Stimulated activated CD8-positive, alpha-beta memory T cell treated with anti-CD3 and anti-CD28 coated beads, Interleukin-12 subunit alpha, Interleukin-12 subunit beta, amount 100 ng/mL, for 4 hours (primary cell): ENCODE data around the gene RASL11A.
A peak's percentile ranks its signal among the peaks of the same experiment; 100 is the strongest.
"Not testable (repeated sequence)": the region's sequence is repeated elsewhere in the genome, so short reads cannot be mapped to it uniquely, and the experiment has no call there.

Source experiments
- DNase-seq: peaks from one replicate; pipeline ENCODE4 v3.0.0-alpha.2; 2020; ENCODE audit warnings: low read depth

The RASL11A gene

DNA sequence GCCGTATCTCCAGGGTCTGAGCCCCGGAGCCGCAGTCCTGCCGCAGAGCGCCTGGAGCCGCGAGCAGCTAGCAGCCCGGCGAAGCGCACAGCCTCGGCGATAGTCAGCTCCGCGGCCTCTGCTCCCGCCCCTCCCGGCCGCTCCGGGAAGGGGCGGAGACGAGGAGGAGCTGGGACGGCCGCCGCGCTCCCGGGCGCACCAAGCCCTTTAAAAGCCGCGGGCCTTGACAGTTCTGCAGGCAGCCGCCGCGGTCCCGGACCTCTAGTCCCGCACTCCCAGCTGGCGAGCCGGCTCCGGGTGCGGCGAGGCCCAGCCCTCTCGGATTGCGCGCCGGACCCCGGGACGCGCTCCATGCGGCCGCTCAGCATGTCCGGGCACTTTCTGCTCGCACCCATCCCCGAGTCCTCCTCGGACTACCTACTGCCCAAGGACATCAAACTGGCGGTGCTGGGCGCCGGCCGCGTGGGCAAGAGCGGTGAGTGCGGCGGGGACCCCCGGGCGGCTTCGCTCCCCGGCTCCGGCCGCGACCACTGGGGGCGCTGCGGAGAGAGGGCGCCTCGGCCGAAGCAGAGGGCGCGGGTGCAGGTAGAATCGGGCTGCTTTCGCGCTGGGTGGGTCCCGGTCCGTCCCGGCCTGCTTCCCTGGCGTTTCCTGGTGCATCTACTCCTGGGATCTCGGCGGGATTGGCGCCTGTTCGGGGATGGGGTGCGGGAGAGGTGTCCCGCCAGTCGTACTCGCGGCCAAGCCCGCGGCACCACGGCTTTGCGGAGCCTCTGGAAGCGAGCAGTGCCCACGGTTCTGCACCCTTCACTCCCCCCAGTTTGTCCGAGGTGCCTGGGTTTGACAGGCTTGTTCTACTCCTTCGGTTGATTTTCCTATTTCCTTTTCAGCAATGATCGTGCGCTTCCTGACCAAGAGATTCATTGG lies at the start of gene RASL11A:
Gene RASL11A (plus strand): TSS at position 237 of the 927 bp plus-strand sequence. CDS start 115 bp downstream, at position 352.
- DNase-seq, result peak; percentile 62

- DNase-seq, result not testable (repeated sequence)
Measured at GRCh38 chr13:27222100-27222499, 48.5 kb upstream of the RASL11A start.

DNA sequence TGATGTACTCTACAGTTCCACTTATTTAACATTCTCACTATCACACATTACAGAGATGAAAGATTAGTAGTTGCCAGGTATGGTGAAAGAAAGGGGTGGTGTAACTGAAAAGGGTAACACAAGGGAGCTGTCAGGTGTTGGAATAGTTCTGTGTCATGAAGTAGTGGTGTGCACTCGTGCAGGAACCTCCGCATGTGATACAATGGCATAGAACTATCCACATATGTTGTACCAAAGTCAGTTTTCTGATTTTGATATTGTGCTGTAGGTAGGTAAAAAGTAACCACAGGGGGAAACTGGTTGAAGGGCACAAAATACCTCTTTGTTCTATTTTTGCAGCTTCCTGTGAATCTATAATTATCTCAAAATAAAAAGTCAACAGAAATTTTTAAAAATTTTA lies 43.6 kb upstream of the RASL11A start:
- DNase-seq, result no peak

- DNase-seq, result no peak
Measured at GRCh38 chr13:27228131-27228530, 42.5 kb upstream of the RASL11A start.

- no peak for DNase-seq
Measured at GRCh38 chr13:27229642-27230041, 41.0 kb upstream of the RASL11A start.

- DNase-seq, result no peak
Measured at GRCh38 chr13:27233964-27234363, 36.7 kb upstream of the RASL11A start.

GRCh38 chr13:27236478-27236877 lies 34.2 kb upstream of the RASL11A start:
- no peak for DNase-seq

DNA sequence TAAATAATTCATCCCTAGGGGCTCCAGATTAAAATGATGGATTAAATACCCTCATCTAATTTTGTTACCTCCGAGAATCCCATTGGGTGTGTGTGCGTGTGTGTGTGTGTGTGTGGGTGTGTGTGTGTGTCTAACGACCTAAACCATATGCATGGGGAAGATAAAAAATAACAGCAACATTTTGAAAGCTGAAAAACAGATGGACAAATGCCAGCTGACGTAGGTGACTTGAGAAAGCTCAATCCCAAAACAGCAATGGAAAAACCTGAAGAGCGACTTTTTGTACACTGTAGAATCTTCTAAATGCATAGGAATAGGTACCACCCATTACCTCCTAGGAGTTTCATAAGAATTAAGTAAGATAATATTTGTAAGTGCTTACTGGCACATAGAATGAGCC lies 27.9 kb upstream of the RASL11A start:
- DNase-seq, result no peak

DNA sequence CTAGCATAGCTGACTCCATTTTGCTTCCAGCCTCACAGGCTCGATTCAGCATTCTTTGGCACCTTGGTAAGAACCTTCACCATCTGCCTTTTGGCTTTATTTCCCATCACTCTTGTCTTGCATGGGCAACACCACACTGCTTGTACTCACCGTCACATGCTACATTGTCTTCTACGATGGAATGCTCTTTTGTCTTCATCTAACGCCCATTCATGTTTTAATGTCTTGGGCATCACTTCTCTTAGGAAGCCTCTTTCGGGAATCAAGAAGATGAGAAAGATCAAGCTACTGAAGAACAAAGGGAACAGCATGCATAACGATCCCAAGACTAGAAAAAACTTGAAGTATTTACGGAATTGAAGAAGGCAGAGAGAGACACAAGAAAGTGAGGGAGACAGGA lies 25.0 kb upstream of the RASL11A start:
- DNase-seq, result no peak

GRCh38 chr13:27250833-27251165 lies 19.8 kb upstream of the RASL11A start:
- DNase-seq, result no peak

DNA sequence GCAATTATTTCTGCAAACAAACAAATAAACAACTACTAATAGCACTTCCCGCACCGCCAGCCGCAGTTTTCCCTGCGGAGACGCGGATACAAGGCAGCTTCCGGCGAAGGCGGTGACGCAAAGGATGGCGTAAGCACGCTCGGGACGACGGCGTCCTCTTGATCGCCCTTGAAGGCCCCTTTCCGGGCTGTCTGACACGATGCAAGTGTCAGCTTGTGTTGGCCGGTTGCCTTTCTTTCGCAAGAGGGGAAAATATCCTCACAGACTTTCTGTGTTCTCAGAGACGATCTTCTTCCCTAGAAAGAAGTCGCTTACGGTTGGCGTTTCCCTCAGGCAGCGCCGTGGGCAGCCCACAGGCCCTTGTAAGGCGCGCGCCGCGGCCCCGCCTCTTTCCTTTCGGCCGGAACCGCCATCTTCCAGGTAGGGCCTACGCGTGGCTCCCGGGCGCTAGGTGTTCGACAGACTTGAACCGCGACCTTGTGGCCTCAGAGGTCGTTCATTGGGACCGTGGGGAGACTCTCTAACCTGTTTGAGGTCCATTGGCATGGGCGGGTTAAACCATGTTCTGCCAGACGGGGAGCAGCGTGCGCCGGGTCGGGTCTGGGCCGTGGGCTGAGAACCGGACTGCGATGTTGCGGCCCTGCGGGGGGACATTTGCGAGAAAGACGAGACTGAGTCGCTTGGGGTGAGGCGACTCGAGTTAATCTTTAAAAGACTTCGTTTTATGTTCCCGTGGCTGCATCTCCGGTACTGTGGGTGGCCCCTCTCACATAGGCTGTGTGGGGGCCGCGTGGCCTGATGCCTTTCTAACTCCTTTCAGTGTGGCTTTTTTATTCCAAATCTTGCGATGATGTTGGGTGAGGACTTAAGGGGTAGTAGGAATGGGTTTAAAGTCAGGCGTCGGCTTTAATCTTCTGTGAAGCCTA lies 19.2 kb upstream of the RASL11A start, which contains the start of gene RPL21:
Gene RPL21 (plus strand): TSS at position 393 of the 926 bp plus-strand sequence. CDS start 2,219 bp downstream, outside the sequence.
- peak; percentile 82 for DNase-seq

DNA sequence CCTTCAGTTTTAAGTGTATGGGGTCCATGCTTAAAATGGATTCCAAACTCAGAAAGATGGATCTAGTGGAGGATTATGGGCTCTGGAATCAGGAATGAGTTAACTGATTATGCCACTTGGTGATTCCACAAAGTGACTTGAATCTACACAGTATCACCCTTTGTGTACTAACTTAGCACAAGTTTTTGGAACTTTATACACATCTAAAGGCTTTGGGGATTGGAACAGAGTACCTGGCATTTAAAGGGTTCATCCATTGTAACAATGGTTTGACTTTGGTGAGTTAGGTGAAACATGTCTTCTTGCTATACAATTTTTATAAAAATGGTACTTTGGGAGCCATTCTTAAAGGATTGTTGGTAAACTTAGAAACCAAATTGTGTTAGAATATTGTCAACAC lies 18.2 kb upstream of the RASL11A start:
- DNase-seq, result no peak

DNA sequence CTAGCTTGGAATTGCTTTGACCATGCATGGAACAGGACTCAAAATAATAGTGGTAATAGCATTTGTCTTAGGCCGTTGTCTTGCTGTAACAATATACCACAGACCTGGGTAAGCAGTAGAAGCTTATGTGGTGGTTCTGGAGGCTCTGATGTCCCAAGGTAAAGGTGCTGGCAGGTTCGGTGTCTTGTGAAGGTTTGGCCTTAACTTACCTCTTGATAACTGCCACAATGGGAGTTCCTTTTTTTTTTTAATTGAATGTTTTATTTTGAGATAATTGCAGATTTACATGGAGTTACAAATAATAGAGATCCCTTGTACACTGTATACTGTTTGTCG lies 13.4 kb upstream of the RASL11A start:
- no peak for DNase-seq

DNA sequence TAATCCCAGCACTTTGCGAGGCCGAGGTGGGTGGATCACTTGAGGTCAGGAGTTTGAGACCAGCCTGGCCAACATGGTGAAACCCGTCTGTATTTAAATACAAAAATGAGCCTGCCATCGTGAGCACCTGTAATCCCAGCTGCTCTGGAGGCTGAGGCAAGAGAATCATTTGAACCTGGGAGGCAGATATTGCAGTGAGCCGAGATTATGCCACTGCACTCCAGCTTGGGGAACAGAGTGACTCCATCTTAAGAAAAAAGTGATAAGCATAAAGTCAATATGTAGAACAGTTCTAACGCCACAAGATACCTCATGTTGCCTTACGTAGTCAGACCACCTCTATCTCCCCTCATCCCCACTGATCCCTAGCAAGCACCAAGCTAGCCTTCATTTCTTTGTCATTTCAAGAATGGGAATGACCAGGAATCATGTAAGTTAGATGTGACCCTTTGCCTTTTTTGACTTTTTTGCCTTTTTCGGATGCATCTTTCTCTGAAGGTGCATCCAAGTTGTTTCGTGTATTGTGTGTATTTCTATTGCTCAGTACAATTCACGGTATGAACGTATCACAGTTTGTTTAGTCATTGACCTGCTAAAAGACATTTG lies 12.9 kb upstream of the RASL11A start:
- no peak for DNase-seq

DNA sequence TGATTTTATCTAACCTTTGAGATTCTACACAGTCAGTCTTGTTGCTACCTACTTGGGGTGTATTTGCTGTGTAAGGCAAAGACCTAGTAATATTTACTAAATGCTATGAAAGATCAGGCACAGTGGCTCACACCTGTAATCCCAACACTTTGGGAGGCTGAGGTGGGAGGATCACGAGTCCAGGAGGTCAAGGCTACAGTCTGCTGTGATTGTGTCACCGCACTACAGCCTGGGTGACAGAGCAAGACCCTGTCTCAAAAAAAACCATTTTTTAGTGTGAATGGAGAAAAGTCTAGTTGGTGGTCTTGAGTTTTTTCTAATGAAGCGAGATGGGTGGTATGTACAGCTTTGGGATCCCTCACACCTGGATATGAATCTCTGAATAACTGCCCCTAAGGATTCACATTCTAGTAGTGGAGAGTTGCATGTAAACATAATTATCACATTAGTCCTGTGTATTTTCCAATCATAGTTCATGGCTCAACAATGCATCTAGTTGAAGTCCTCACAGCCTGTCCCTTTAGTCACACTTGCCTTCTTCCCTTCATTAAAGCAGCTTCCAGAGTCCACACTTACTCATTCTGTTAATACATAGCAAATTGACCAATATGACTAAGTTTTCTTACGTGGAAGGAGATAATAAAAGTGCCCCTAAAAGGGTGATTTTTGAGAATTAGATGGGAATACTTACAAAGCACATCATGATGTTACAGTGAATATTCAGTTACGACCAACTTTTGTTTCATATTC lies 11.8 kb upstream of the RASL11A start:
- DNase-seq, result no peak

- DNase-seq, result no peak
Measured at GRCh38 chr13:27259831-27260230, 10.8 kb upstream of the RASL11A start.

- DNase-seq, result no peak
Measured at GRCh38 chr13:27261396-27261795, 9.2 kb upstream of the RASL11A start.

- no peak for DNase-seq
Measured at GRCh38 chr13:27263438-27263837, 7.2 kb upstream of the RASL11A start.

DNA sequence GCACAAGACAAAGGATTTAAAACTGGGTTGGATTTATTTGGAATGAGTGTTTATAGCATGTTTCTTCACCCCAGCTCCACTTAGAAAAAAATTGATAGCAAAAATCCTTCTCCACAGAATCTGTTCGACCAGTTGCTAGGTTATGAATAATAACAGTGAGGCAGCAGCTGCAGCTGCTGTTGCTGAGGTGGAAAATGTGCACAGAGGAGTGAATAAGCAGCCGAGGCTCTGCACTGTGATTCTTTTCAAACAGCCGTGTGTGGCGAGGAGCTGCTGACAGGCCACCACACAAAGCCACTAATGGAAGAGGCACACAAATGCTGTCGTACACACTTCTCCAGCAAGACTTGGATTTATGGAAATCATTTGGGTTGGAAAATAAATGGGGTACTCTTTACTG lies 6.4 kb upstream of the RASL11A start:
- no peak for DNase-seq

GRCh38 chr13:27264648-27265047 lies 6.0 kb upstream of the RASL11A start:
- no peak for DNase-seq

DNA sequence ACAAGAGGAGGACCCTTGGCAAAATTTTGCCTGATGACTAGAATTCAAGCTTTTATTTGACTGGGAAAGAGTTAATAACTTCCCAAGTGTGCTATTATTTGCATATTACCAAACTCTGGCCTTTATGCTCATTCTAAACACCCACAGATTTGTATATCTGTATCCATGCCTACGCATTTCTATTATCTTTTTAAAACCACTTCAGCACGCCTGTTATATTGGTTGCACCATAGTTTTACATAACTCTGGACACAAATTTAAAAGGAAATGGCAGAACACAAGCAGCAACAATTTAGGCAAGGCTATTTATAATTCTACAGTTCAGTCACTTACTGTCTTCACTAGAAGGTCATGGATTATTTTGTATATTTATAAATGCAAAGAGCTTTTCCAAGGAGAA lies 3.7 kb upstream of the RASL11A start:
- no peak for DNase-seq

GRCh38 chr13:27267596-27267995 lies 3.0 kb upstream of the RASL11A start:
- no peak for DNase-seq
